ENCODE measurements around the gene MZB1. TPM values are rescaled to one million over a fixed set of nuclear protein-coding genes. Genes with fewer than 3 reads are reported as not detected.

Gene MZB1
- total RNA-seq, 2 experiments from 2014 or later = 24.0 to 26.3 TPM

DNA sequence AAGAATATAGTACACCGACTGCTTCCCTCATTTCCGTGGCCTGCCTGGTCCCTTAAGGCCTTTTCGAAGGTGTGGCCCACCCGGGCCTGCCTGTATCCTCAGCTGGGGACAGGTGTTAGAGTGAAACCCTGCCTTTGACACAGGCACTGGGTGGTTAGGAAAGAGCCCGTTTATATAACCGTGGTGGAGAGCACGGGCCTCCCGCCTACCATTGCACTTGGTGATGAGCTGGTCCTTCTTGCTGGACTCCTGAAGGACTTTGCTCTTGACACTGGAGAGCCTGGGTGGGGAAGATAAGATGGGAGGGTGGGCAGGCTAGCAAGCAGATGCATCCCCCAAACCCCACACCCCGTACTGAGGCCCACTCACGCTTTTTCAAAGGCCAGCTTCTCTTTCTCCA is 11.8 kb upstream of the MZB1 start:
- POLR2A ChIA-PET = interaction anchor here (2.7 to 3.1 kb wide), 2 partner anchors 9 to 14 kb away, joined by 16 to 22 read pairs; no protein-coding TSS in a partner anchor

DNA sequence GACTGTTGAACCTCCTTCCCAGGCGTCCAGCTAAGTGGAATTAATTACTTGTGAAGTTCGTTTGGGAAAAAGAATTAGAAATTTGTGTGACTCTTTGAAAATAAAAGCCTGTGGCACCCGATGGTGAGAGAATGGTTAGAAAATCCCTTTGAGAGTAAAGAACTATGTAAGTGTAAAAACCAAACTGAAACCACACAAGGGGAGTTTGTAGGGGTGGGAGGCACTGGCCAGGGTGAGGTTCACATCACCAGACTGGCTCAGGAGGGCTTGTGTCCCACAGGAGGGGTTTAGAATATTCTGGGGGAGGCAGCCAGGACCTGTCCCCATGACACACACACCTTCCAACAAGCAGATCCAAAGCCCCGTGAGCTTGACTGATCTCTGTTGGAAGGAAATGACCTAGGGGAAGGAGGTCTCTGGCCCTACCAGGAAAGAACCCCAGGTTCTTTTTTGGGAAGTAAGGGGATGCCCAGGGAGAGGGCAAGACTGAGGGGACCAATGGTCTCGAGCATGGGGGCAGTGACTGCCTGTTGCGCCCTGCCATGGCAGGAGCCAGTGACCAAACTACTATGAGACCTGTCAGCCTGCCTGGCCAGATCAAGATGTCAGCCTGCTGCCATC is 9.9 kb upstream of the MZB1 start:
- CTCF ChIA-PET = no interaction called here
- peak overlapping the region; percentile 50 for H3K27ac Mint-ChIP-seq
- DNase-seq = peak; percentile 37
- intact Hi-C loops (cut with micrococcal nuclease) = loop anchor here (5.0 kb wide), 1 partner anchor 348 kb away; no protein-coding TSS in a partner anchor
- no peak overlapping the region for H3K4me3 Mint-ChIP-seq
- POLR2A ChIA-PET = interaction anchor here (0.9 to 1.5 kb wide), 2 partner anchors 14 to 17 kb away, joined by 3 to 5 read pairs; no protein-coding TSS in a partner anchor
- H3K36me3 Mint-ChIP-seq = peaks cover 15% of the 10 kb centered on the region
- H3K27me3 Mint-ChIP-seq = no peaks in the 10 kb centered on the region
- H3K9me3 Mint-ChIP-seq = no peaks in the 10 kb centered on the region
- peaks cover 32% of the 10 kb centered on the region for H3K4me1 Mint-ChIP-seq (ENCODE audit: low read depth)

More for the DNA sequence above, 11.8 kb upstream of the MZB1 start:
- Mint-ChIP-seq H3K4me3 (no peak overlapping the region), H3K4me1 (ENCODE audit: low read depth) (peaks cover 33% of the 10 kb centered on the region), H3K27ac (no peak overlapping the region), H3K9me3 (no peaks in the 10 kb centered on the region), H3K36me3 (peaks cover 5% of the 10 kb centered on the region), H3K27me3 (no peaks in the 10 kb centered on the region)
- intact Hi-C loops (cut with micrococcal nuclease) = loop anchor here (5.0 kb wide), 1 partner anchor 346 kb away; no protein-coding TSS in a partner anchor
- no peak for DNase-seq
- CTCF ChIA-PET = interaction anchor here (0.8 to 4.4 kb wide), 5 partner anchors 9 to 112 kb away, joined by 3 to 37 read pairs (median 7); partner anchors contain the start of genes MZB1, PAIP2 and PROB1

DNA sequence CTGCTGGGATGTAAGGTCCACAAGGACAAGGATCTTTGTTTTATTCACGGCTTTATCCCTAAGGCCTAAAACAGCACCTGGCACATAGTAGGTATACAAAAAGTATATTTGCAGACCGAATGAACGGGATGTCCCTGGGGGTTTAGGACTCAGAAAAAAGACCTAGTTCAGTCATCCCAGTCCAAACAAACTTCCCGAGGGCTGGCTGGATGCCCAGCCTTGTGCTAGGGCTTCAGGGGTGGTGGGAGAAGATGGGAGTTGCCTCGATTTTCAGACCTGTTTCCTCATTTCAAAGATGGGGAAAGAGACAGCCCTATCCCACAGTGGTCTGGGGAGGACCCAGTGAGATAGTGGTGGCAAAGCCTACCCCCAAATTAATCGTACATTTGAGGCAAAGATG is 8.2 kb upstream of the MZB1 start:
- DNase-seq = no peak
- H3K9me3 Mint-ChIP-seq = no peaks in the 10 kb centered on the region
- ChIA-PET CTCF (interaction anchor here (1.4 kb wide), 1 partner anchor 24 kb away, joined by 4 read pairs; no protein-coding TSS in a partner anchor), POLR2A (interaction anchor here (0.7 kb wide), 1 partner anchor 191 kb away, joined by 3 read pairs; no protein-coding TSS in a partner anchor)
- H3K4me1 Mint-ChIP-seq (ENCODE audit: low read depth) = peaks cover 21% of the 10 kb centered on the region
- no peak overlapping the region for H3K4me3 Mint-ChIP-seq
- no peak overlapping the region for H3K27ac Mint-ChIP-seq
- H3K36me3 Mint-ChIP-seq = peaks cover 15% of the 10 kb centered on the region
- intact Hi-C loops (cut with micrococcal nuclease) = no loop called here
- no peaks in the 10 kb centered on the region for H3K27me3 Mint-ChIP-seq

DNA sequence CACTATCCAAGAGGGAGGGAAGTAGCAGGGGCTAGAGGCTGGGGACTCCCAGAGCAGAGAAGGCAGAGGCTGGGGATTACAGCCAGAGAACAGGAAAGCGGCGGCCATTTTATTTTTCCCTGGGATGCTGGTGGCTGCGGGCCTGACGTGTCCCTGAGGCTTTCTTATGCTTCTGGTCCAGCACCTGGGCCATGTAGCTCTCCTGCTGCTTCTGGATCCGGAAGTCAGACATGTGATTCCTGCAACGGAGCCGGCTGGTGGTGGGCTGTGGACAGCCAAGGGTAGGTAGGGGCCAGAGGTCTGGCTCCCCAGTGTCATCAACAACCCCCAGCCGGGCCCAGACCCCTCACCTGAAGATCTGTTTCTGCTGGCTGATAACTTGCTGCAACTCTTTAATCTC is 7.0 kb upstream of the MZB1 start:
- intact Hi-C loops (cut with micrococcal nuclease) = no loop called here
- POLR2A ChIA-PET = no interaction called here
- Mint-ChIP-seq H3K27ac (no peak overlapping the region), H3K4me3 (no peak overlapping the region), H3K27me3 (no peaks in the 10 kb centered on the region), H3K4me1 (ENCODE audit: low read depth) (peaks cover 17% of the 10 kb centered on the region), H3K9me3 (no peaks in the 10 kb centered on the region), H3K36me3 (peaks cover 19% of the 10 kb centered on the region)
- no peak for DNase-seq
- CTCF ChIA-PET = no interaction called here

DNA sequence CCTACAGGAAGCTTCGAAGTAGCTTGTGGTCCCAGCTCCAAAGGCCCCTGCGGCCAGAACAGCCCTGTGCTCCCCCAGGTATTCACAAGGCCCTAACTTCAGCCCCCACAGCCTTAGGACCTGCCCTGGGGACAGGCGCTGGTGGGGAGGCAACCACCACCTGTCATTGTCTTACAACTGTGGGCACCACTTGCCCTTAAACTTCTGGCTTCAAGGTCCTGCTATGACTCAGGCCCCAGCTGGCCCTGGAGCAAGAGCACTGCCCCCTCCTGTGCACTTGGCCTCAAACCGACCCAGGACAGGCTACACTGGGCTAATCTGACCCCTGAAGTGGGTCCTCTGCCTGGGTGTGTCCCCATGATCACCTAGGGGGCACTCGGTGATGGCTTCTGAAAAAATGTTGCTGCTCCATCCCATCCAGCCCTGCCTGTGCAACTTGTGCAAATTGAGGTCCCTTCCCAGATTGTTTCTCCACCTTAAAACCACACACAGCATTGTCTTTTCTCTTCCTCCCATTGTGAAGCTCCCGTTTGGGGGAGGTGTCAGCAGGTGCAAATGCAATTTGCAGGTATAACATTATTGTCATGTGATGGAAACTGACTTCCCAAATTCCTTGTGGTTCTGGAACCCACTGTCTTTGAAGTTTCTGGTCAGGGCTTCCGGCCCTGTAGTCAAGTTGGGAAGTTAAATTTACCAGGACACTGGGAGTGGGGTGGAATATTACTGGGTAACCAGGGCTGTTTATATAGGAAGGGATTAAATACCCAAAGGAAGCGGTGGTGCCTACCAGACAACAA is 6.3 kb upstream of the MZB1 start:
- Mint-ChIP-seq H3K27ac (no peak overlapping the region), H3K4me1 (ENCODE audit: low read depth) (peaks cover 24% of the 10 kb centered on the region), H3K27me3 (no peaks in the 10 kb centered on the region), H3K9me3 (no peaks in the 10 kb centered on the region), H3K36me3 (peaks cover 19% of the 10 kb centered on the region), H3K4me3 (peak overlapping the region; percentile 55)
- CTCF ChIA-PET = interaction anchor here (1.1 kb wide), 1 partner anchor 54 kb away, joined by 3 read pairs; the partner anchor contains the start of gene PAIP2
- intact Hi-C loops (cut with micrococcal nuclease) = no loop called here
- POLR2A ChIA-PET = interaction anchor here (0.9 to 1.7 kb wide), 2 partner anchors 8 to 102 kb away, joined by 4 read pairs; partner anchors contain the start of gene SPATA24
- DNase-seq = no peak

DNA sequence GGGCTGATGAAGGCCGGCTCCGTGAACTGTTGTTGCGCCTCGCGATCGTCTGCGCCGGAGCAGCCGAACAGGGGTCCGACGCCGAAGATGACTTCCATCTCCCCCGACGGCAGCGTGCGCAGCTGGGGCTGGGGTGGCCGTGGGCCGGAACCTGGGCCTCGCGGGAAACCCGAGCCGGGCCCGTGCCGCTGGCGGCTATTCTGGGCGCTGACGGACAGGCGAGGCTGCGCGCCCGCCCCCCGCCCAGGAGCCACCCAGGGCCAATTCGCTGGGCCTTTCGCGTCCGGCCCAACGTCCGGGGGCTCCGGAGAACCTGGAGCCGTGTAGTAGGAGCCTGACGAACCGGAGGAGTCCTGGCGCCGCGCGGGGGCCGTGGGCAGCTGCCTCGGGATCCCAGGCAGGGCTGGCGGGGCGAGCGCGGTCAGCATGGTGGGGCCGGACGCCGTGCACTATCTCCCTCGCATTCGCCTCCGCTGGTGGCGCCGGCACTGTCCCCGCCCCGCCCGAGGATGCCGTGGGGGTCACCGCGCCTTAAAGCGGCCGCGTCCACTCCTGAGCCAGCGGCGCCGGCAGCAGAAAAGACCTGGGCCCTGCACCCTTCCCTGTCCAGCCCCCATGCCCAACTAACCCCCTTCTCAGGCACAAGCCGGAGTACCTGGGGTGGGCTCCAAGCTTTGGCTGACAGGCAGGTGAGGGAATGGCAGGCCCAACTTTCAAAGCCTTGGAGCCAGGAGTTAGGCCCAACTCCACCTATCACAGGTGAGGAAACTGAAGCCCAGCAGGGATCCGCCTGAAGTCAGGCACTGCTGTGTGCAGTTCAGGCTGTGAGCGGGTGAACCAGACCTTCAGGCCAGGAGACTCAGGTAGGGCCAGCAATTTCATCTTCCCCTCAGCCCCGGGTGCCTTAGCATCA is 5.2 kb upstream of the MZB1 start, which contains the start of gene PROB1:
Gene PROB1, minus strand, starts transcription at position 451 of the 913 bp plus-strand sequence. Its CDS starts 23 bp downstream, at position 428.
- intact Hi-C loops (cut with micrococcal nuclease) = loop anchor here (5.0 kb wide), 1 partner anchor 198 kb away; the partner anchor contains the start of gene SIL1
- peaks cover 19% of the 10 kb centered on the region for H3K36me3 Mint-ChIP-seq
- ChIA-PET CTCF (interaction anchor here (0.7 to 5.8 kb wide), 4 partner anchors 8 to 88 kb away, joined by 3 to 37 read pairs (median 3); partner anchors contain the start of genes PAIP2, SPATA24 and STING1), POLR2A (interaction anchor here (0.9 to 5.5 kb wide), 3 partner anchors 9 to 101 kb away, joined by 4 to 57 read pairs (median 4); partner anchors contain the start of gene SPATA24)
- no peaks in the 10 kb centered on the region for H3K27me3 Mint-ChIP-seq
- peak within 1 kb of the TSS; percentile 93 for H3K4me3 Mint-ChIP-seq
- no peak for DNase-seq
- no peak within 1 kb of the TSS for H3K27ac Mint-ChIP-seq
- H3K4me1 Mint-ChIP-seq (ENCODE audit: low read depth) = peaks cover 34% of the 10 kb centered on the region
- no peaks in the 10 kb centered on the region for H3K9me3 Mint-ChIP-seq

DNA sequence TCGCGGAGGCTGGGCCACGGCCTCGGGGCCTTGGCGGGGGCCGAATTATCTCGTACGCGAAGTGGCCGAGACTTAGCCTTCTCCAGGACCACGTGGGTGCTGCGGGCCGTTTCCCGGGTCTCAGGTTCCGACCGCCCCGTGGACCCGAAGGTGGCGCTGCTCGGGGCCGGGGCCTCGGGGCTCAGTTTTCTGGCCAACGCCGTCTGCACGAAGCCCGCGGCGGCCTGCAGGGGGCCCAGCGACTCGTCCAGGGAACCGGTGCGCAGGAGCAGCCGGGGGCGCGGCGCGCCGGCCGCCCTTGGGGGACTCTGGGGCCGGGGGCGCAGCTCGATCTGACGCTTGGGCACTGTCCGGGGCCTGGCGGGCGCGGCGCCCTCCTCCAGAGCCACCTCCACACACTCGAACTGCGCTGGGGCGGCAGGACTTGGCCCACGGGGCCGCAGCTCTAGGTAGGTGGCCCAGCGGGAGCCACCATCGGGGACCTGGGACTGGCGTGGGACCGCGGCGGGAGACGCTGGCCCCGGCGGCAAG is 4.5 kb upstream of the MZB1 start:
- H3K9me3 Mint-ChIP-seq = no peaks in the 10 kb centered on the region
- no peaks in the 10 kb centered on the region for H3K27me3 Mint-ChIP-seq
- intact Hi-C loops (cut with micrococcal nuclease) = loop anchor here (5.0 kb wide), 1 partner anchor 197 kb away; the partner anchor contains the start of gene SIL1
- H3K4me3 Mint-ChIP-seq = peak overlapping the region; percentile 93
- H3K4me1 Mint-ChIP-seq (ENCODE audit: low read depth) = peaks cover 34% of the 10 kb centered on the region
- peak; percentile 68 for DNase-seq
- ChIA-PET POLR2A (interaction anchor here (1.7 to 5.5 kb wide), 2 partner anchors 10 to 22 kb away, joined by 4 to 57 read pairs; partner anchors contain the start of gene SPATA24), CTCF (interaction anchor here (0.7 to 5.8 kb wide), 2 partner anchors 8 to 71 kb away, joined by 3 to 37 read pairs; partner anchors contain the start of gene SPATA24)
- no peak overlapping the region for H3K27ac Mint-ChIP-seq
- peaks cover 18% of the 10 kb centered on the region for H3K36me3 Mint-ChIP-seq

DNA sequence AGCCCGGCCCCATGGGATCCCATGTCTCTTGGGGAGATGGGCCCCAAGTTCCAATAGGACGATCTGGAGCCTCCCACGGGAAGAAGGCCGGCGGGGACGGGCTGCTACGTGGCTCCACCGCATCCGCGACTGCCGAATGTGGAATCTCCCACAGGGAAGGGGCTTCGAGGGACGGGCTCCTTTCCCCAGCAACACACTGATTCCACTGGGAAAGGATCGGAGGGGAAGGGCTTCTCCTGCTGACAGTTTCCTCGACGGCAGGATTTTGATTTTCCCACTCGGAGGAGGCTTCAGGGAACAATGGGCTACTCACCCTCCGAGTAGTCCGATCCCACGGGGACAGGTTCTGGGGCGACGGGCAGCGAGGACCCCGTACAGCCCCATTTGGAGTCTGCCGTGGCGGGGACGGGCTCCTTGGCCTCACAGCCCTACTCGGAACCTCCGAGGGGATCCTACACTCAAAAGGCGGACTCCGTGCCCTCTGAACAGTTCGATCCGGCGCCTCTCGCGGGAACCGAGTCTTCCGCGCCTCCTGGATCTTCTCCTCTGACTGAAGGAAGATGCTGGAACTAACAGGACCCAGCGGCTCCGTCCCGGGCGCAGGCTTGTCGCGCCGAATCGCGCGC is 3.9 kb upstream of the MZB1 start:
- H3K9me3 Mint-ChIP-seq = no peaks in the 10 kb centered on the region
- CTCF ChIA-PET = interaction anchor here (1.0 to 5.8 kb wide), 3 partner anchors 9 to 120 kb away, joined by 4 to 37 read pairs (median 4); partner anchors contain the start of gene SPATA24
- H3K4me3 Mint-ChIP-seq = peak overlapping the region; percentile 93
- POLR2A ChIA-PET = interaction anchor here (1.0 to 5.5 kb wide), 6 partner anchors 9 to 100 kb away, joined by 3 to 57 read pairs (median 10); partner anchors contain the start of genes MATR3, PAIP2 and SPATA24
- intact Hi-C loops (cut with micrococcal nuclease) = loop anchor here (5.0 kb wide), 1 partner anchor 196 kb away; the partner anchor contains the start of gene SIL1
- peak; percentile 35 for DNase-seq
- peaks cover 34% of the 10 kb centered on the region for H3K4me1 Mint-ChIP-seq (ENCODE audit: low read depth)
- H3K36me3 Mint-ChIP-seq = peaks cover 18% of the 10 kb centered on the region
- H3K27ac Mint-ChIP-seq = peak overlapping the region; percentile 87
- H3K27me3 Mint-ChIP-seq = no peaks in the 10 kb centered on the region

DNA sequence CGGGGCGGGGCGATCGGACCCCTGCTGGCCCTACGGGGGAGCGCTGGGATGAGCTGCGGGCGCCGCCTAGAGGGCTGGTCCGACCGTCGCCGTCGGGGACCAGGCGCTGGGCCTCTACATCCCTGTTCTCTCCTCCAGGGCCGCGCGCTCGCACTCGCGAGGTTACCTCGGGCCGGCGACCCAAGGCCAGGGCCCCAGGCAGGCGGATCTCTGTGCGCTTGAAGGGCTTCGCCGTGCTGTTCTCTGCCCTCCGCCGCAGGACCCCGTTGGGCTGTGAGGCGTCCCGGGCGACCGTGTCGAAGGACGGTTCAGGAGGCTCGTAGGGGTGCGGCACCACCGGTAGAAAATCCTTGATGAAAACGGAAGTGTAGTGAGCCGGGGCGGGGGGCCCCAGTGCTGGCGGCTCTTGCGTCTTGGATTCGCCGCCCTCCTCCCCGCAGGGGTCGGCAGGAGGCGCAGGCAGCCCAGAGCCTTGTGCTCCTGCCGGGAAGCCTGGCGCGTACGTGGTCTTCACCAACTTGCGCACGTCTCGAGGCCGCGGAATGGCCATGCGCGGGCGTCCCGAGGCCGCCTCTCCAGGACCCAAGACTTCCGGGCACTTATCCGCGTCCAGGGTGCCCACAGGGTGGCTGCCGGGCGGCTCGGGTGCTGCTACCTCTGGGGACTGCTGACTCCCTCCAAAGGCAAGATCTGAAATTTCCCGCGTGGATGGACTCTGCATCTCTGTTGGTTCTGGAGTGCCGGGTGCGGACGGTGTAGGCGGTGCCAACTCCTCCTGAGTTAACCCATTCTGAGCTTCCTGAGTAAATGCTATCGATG is 3.2 kb upstream of the MZB1 start:
- peaks cover 34% of the 10 kb centered on the region for H3K4me1 Mint-ChIP-seq (ENCODE audit: low read depth)
- intact Hi-C loops (cut with micrococcal nuclease) = loop anchor here (1.0 to 5.0 kb wide), 3 partner anchors 11 to 196 kb away; partner anchors contain the start of genes PAIP2, SIL1 and SPATA24
- POLR2A ChIA-PET = interaction anchor here (1.0 to 5.5 kb wide), 7 partner anchors 10 to 99 kb away, joined by 3 to 57 read pairs (median 5); partner anchors contain the start of genes MATR3, PAIP2 and SPATA24

More for the DNA sequence above, 3.2 kb upstream of the MZB1 start:
- Mint-ChIP-seq H3K9me3 (no peaks in the 10 kb centered on the region), H3K27ac (peak overlapping the region; percentile 87), H3K27me3 (no peaks in the 10 kb centered on the region), H3K4me3 (peak overlapping the region; percentile 93), H3K36me3 (peaks cover 18% of the 10 kb centered on the region)
- CTCF ChIA-PET = interaction anchor here (1.0 to 5.8 kb wide), 5 partner anchors 10 to 121 kb away, joined by 4 to 37 read pairs (median 6); partner anchors contain the start of genes PAIP2 and SPATA24
- peak; percentile 93 for DNase-seq
